Stimulated activated naive CD4-positive, alpha-beta T cell (primary cell): ENCODE measurements around the gene RPL10A.

Source experiments
- DNase-seq, 6 experiments: peaks; one replicate each; lab custom pipeline; 2025; lab: John Stamatoyannopoulos, UW

RPL10A gene

GRCh38 chr6:35474942-35475570 is 6.9 kb downstream of the RPL10A start:
- DNase-seq: no peak

- DNase-seq: no peak
Observed at GRCh38 chr6:35475573-35475972, 7.4 kb downstream of the RPL10A start.

- DNase-seq: no peak
Observed at GRCh38 chr6:35476004-35476403, 7.8 kb downstream of the RPL10A start.

- no peak for DNase-seq
Observed at GRCh38 chr6:35477028-35477427, 8.8 kb downstream of the RPL10A start.

GRCh38 chr6:35477551-35478179 is 9.5 kb downstream of the RPL10A start:
- no peak for DNase-seq

GRCh38 chr6:35478259-35478658 is 10.1 kb downstream of the RPL10A start:
- DNase-seq: no peak

GRCh38 chr6:35480176-35480575 is 12.0 kb downstream of the RPL10A start:
- DNase-seq: no peak

GRCh38 chr6:35481226-35481625 is 13.0 kb downstream of the RPL10A start:
- DNase-seq: no peak

GRCh38 chr6:35483062-35483461 is 14.9 kb downstream of the RPL10A start:
- DNase-seq: no peak

GRCh38 chr6:35483490-35483889 is 15.3 kb downstream of the RPL10A start:
- DNase-seq: no peak

GRCh38 chr6:35483893-35484645 is 15.9 kb downstream of the RPL10A start:
- no peak for DNase-seq

- DNase-seq: no peak
Observed at GRCh38 chr6:35484921-35485392, 16.8 kb downstream of the RPL10A start.

GRCh38 chr6:35485402-35485877 is 17.2 kb downstream of the RPL10A start:
- DNase-seq: no peak

GRCh38 chr6:35486005-35486925 is 18.1 kb downstream of the RPL10A start:
- no peak for DNase-seq

GRCh38 chr6:35487658-35488516 is 19.7 kb downstream of the RPL10A start:
- no peak for DNase-seq

- DNase-seq: no peak
Observed at GRCh38 chr6:35488517-35488862, 20.3 kb downstream of the RPL10A start.

- DNase-seq: no peak
Observed at GRCh38 chr6:35489066-35489465, 20.9 kb downstream of the RPL10A start.

GRCh38 chr6:35489995-35490791 is 22.0 kb downstream of the RPL10A start:
- DNase-seq: no peak

- no peak for DNase-seq
Observed at GRCh38 chr6:35490821-35491557, 22.8 kb downstream of the RPL10A start.
